ENCODE measurements around the gene CMA1. TPM values are rescaled to one million over a fixed set of nuclear protein-coding genes. Genes with fewer than 3 reads are reported as not detected.
"Not testable (repeated sequence)": the region's sequence is repeated elsewhere in the genome, so short reads cannot be mapped to it uniquely, and the experiment has no call there.

The CMA1 gene, protein sequence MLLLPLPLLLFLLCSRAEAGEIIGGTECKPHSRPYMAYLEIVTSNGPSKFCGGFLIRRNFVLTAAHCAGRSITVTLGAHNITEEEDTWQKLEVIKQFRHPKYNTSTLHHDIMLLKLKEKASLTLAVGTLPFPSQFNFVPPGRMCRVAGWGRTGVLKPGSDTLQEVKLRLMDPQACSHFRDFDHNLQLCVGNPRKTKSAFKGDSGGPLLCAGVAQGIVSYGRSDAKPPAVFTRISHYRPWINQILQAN
- not detected in 2 replicates for total RNA-seq (2014; rRNA removed; shearing (Covaris generic))
- polyA plus RNA-seq (2016; fragmentation: Nextera tagmentation; extraction: Ambion mirVana): not detected in 2 replicates

DNA sequence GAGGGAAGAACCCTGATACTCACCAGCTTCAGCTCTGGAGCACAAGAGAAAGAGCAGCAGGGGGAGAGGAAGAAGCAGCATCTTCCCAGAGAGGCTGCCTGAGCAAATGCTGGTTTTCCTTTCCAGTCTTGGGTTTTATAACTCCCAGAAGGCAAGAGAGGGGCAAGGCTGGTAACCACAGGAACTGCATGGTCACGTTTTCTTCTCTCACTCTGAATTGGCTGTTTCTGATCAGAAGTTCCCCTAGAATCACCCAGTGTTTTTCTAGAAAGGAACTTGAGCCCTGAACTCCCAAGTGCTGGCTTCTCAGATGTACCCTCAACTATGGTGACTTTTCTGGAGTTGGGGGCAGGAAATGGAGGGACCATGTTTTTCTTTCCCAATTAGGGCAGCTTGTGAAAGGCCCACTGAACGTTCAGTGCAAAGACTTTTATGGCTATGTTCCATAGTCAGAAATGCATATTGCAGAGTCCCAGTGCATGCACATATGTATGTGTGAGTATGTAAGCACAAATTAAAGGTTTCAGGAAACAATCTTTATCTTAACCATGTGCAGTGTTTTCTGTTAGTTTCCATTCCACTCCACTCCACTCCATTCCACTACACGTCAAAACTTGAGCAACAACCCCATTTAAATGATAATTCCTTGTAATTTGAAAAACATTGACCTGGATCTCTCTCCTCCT lies at the start of gene CMA1:
Gene CMA1 (minus strand): TSS at position 111 of the 686 bp plus-strand sequence. CDS start 30 bp downstream, at position 81.
- no peaks in the 10 kb centered on the region for H3K36me3 ChIP-seq (ENCODE audit: low read depth)
- WGBS, 2 experiments (ENCODE audit: low coverage in 1 of 2, low lambda C conversion rate in 2 of 2, missing lambda C conversion rate in 2 of 2): 3 to 7% methylated on average over 3 of the region's 3 CpGs
- H3F3A ChIP-seq (ENCODE audit: insufficient read depth): no peaks in the 10 kb centered on the region
- no peak within 1 kb of the TSS for H2AFZ ChIP-seq
- no peaks in the 10 kb centered on the region for H3K4me1 ChIP-seq (ENCODE audit: insufficient read depth)
- no peak for DNase-seq
- no peaks in the 10 kb centered on the region for H4K20me1 ChIP-seq (ENCODE audit: insufficient read depth)
- no peaks in the 10 kb centered on the region for H3K27me3 ChIP-seq (replicated peaks; ENCODE audit: insufficient read depth)
- H3K4me2 ChIP-seq (ENCODE audit: unreplicated experiment): no peak within 1 kb of the TSS
- H3K9ac ChIP-seq: no peak within 1 kb of the TSS
- H3K27ac ChIP-seq: no peak within 1 kb of the TSS
- no peaks in the 10 kb centered on the region for H3K9me2 ChIP-seq (ENCODE audit: insufficient read depth)
- H3K79me2 ChIP-seq (ENCODE audit: insufficient read depth): no peaks in the 10 kb centered on the region
- no peaks in the 10 kb centered on the region for H3K9me3 ChIP-seq (ENCODE audit: low read depth)
- TF ChIP-seq EZH2phosphoT487 (IDR thresholded peaks at IDR 0.05; ENCODE audit: insufficient read depth, low read depth) (no peak), EZH2 (IDR thresholded peaks at IDR 0.05; ENCODE audit: insufficient read depth, poor library complexity, severe bottlenecking) (no peak)
- in situ Hi-C loops (cut with MboI): no loop called here
- H3K4me3 ChIP-seq: no peak within 1 kb of the TSS

DNA sequence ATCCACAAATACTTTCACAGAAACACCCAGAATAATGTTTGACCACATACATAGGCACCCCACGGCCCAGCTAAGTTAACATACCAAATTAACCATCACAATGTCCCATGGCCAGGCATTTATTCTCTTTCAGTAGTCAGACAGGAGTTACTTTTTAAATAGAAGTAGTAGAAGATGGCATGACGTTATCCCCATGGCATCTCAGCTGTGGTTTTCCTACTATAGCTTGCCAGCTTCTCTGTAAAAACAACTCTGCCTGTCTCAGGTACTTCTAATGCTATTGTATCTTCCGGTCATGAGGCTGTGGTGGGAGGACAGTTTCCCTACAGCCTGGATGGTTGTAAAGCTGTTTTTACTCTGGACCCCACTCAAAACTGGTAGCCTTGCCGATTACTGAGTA lies 48.7 kb upstream of the CMA1 start:
- H3F3A ChIP-seq (ENCODE audit: insufficient read depth): no peaks in the 10 kb centered on the region
- H3K9me3 ChIP-seq (ENCODE audit: low read depth): no peaks in the 10 kb centered on the region
- no peak overlapping the region for H2AFZ ChIP-seq
- no peaks in the 10 kb centered on the region for H3K36me3 ChIP-seq (ENCODE audit: low read depth)
- H3K4me3 ChIP-seq: no peak overlapping the region
- 5 to 8% methylated on average over 4 of the region's 4 CpGs for WGBS, 2 experiments (ENCODE audit: low coverage in 1 of 2, low lambda C conversion rate in 2 of 2, missing lambda C conversion rate in 2 of 2)
- in situ Hi-C loops (cut with MboI): no loop called here
- H3K27ac ChIP-seq: no peak overlapping the region
- peak; percentile 38 for DNase-seq
- TF ChIP-seq EZH2phosphoT487 (IDR thresholded peaks at IDR 0.05; ENCODE audit: insufficient read depth, low read depth) (no peak), EZH2 (IDR thresholded peaks at IDR 0.05; ENCODE audit: insufficient read depth, poor library complexity, severe bottlenecking) (no peak)
- H4K20me1 ChIP-seq (ENCODE audit: insufficient read depth): no peaks in the 10 kb centered on the region
- no peaks in the 10 kb centered on the region for H3K27me3 ChIP-seq (replicated peaks; ENCODE audit: insufficient read depth)
- no peak overlapping the region for H3K4me2 ChIP-seq (ENCODE audit: unreplicated experiment)
- no peaks in the 10 kb centered on the region for H3K79me2 ChIP-seq (ENCODE audit: insufficient read depth)
- H3K9ac ChIP-seq: no peak overlapping the region
- no peaks in the 10 kb centered on the region for H3K9me2 ChIP-seq (ENCODE audit: insufficient read depth)
- no peaks in the 10 kb centered on the region for H3K4me1 ChIP-seq (ENCODE audit: insufficient read depth)

DNA sequence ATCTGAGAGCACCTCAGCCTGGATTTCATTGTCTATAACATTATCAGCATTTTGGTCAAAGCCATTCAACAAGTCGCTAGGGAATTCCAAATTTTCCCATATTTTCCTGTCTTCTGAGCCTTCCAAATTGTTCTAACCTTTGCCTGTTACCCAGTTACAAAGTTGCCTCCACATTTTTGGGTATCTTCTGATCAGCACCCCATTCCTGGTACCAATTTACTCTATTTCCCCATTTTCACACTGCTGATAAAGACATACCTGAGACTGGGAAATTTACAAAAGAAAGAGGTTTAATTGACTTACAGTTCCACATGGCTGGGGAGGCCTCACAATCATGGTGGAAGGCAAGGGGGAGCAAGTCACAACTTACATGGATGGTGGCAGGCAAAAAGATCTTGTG lies 41.0 kb upstream of the CMA1 start:
- H2AFZ ChIP-seq; in situ Hi-C loops (cut with MboI); H3K36me3 ChIP-seq (ENCODE audit: low read depth); H3K9me2 ChIP-seq (ENCODE audit: insufficient read depth); H3K79me2 ChIP-seq (ENCODE audit: insufficient read depth); H3K27ac ChIP-seq; H3K9me3 ChIP-seq (ENCODE audit: low read depth); H3K4me1 ChIP-seq (ENCODE audit: insufficient read depth); H3K9ac ChIP-seq; DNase-seq; H3F3A ChIP-seq (ENCODE audit: insufficient read depth); H3K4me2 ChIP-seq (ENCODE audit: unreplicated experiment); H4K20me1 ChIP-seq (ENCODE audit: insufficient read depth); H3K27me3 ChIP-seq (replicated peaks; ENCODE audit: insufficient read depth); H3K4me3 ChIP-seq: not testable (repeated sequence)
- 4 to 15% methylated on average over 1 of the region's 1 CpG for WGBS, 2 experiments (ENCODE audit: low coverage in 1 of 2, low lambda C conversion rate in 2 of 2, missing lambda C conversion rate in 2 of 2)

DNA sequence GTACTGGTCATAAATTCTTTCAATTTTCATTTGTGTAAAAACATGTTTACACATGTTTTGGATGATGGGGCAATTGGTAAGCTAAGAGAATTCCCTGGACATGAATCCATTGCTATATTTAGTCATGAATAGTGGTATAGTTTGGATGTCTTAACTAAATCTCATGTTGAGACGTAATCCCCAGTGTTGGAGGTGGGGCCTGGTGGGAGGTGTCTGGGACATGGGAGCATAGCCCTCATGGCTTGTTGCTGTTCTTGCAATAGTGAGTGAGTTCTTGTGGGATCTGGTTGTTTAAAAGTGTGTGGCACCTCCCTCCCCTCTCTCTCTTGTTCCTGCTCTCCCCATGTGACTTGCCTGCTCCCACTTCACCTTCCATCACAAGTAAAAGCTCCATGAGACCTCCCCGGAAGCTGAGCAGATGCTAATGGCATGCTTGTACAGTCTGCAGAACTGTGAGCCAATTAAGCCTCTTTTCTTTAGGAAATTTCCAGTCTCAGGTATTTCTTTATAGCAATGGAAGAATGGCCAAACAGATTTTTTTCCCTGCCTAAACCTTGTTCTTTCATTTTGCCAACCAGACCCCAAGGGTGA lies 34.4 kb upstream of the CMA1 start:
- Histone ChIP-seq H3K4me1 (ENCODE audit: insufficient read depth) (no peaks in the 10 kb centered on the region), H4K20me1 (ENCODE audit: insufficient read depth) (no peaks in the 10 kb centered on the region; the same call in 1 of the 2 replicates), H3K4me2 (ENCODE audit: unreplicated experiment) (no peak overlapping the region), H3K79me2 (ENCODE audit: insufficient read depth) (no peaks in the 10 kb centered on the region), H3K9me2 (ENCODE audit: insufficient read depth) (no peaks in the 10 kb centered on the region), H3K27ac (no peak overlapping the region), H3K27me3 (replicated peaks; ENCODE audit: insufficient read depth) (no peaks in the 10 kb centered on the region), H3K9me3 (ENCODE audit: low read depth) (no peaks in the 10 kb centered on the region), H2AFZ (no peak overlapping the region), H3K4me3 (no peak overlapping the region), H3K36me3 (ENCODE audit: low read depth) (no peaks in the 10 kb centered on the region), H3F3A (ENCODE audit: insufficient read depth) (no peaks in the 10 kb centered on the region), H3K9ac (no peak overlapping the region)
- in situ Hi-C loops (cut with MboI): no loop called here
- peak; percentile 9 for DNase-seq
- TF ChIP-seq EZH2 (IDR thresholded peaks at IDR 0.05; ENCODE audit: insufficient read depth, poor library complexity, severe bottlenecking): no peak
- TF ChIP-seq EZH2phosphoT487 (IDR thresholded peaks at IDR 0.05; ENCODE audit: insufficient read depth, low read depth): no peak
- 13 to 22% methylated on average over 2 of the region's 2 CpGs for WGBS, 2 experiments (ENCODE audit: low coverage in 1 of 2, low lambda C conversion rate in 2 of 2, missing lambda C conversion rate in 2 of 2)

All from GM23248 (cell line).